Globus pallidus (tissue), 1 donor: ENCODE measurements around the gene MUC5AC.
"Not testable (repeated sequence)": the region's sequence is repeated elsewhere in the genome, so short reads cannot be mapped to it uniquely, and the experiment has no call there.

Experiments used
- DNase-seq: peaks from one replicate; pipeline ENCODE4 v3.0.0-alpha.2; 2015; ENCODE audit warnings: low spot score

MUC5AC gene

GRCh38 chr11:1147792-1148191 is 10.0 kb upstream of the MUC5AC start:
- DNase-seq: no peak

GRCh38 chr11:1148752-1149180 is 9.0 kb upstream of the MUC5AC start:
- DNase-seq: no peak

- DNase-seq: no peak
Observed at GRCh38 chr11:1149545-1149944, 8.2 kb upstream of the MUC5AC start.

GRCh38 chr11:1150116-1150515 is 7.6 kb upstream of the MUC5AC start:
- no peak for DNase-seq

- DNase-seq: no peak
Observed at GRCh38 chr11:1150769-1151365, 6.9 kb upstream of the MUC5AC start.

GRCh38 chr11:1151366-1152315 is 6.1 kb upstream of the MUC5AC start:
- no peak for DNase-seq

- DNase-seq: no peak
Observed at GRCh38 chr11:1152316-1153104, 5.2 kb upstream of the MUC5AC start.

- DNase-seq: no peak
Observed at GRCh38 chr11:1153105-1153950, 4.4 kb upstream of the MUC5AC start.

- DNase-seq: no peak
Observed at GRCh38 chr11:1153951-1154493, 3.7 kb upstream of the MUC5AC start.

GRCh38 chr11:1154656-1155055 is 3.1 kb upstream of the MUC5AC start:
- DNase-seq: not testable (repeated sequence)

GRCh38 chr11:1155274-1155693 is 2.5 kb upstream of the MUC5AC start:
- no peak for DNase-seq

- DNase-seq: no peak
Observed at GRCh38 chr11:1156506-1157340, 1.0 kb upstream of the MUC5AC start.

GRCh38 chr11:1157341-1157644 is 460 bp upstream of the MUC5AC start:
- no peak for DNase-seq

- no peak for DNase-seq
Observed at GRCh38 chr11:1158681-1159487, 1.1 kb downstream of the MUC5AC start.

- DNase-seq: not testable (repeated sequence)
Observed at GRCh38 chr11:1159488-1160220, 1.9 kb downstream of the MUC5AC start.

- no peak for DNase-seq
Observed at GRCh38 chr11:1160231-1161101, 2.7 kb downstream of the MUC5AC start.

- no peak for DNase-seq
Observed at GRCh38 chr11:1161410-1162137, 3.8 kb downstream of the MUC5AC start.
